HepG2 (cell line): ENCODE results near the gene HOXA11. TPM values are rescaled to one million over a fixed set of nuclear protein-coding genes. Genes with fewer than 3 reads are reported as not detected.

Experiments
- ATAC-seq: fragments of 200-7000 bp; cut with Tn5 transposase; 3 replicates; pipeline ENCODE4 v1.9.1; 2020; ENCODE audit warnings: mild to moderate bottlenecking, moderate library complexity
- BruUV-seq: library from RNA; stranded (reverse); fragments of 400-500 nt; replicated peaks from 2 replicates; lab custom pipeline; 2021; lab: Mats Ljungman, UMichigan
- CTCF ChIA-PET: fragments of 300-600 bp; formaldehyde crosslinking; extraction: SDS; loops from one replicate; lab custom pipeline; 2021; ENCODE audit warnings: low total read pairs, inconsistent platforms, low intra/inter-chr PET ratio; lab: Yijun Ruan, JAX
- POLR2A ChIA-PET: fragments of 350-600 bp; sonication (Branson Sonifier 250); formaldehyde crosslinking; loops from one replicate; lab custom pipeline; 2020; ENCODE audit warnings: antibody characterized with exemption, inconsistent platforms; lab: Yijun Ruan, JAX
- DNase-seq: peaks from one replicate; pipeline ENCODE4 v3.0.0-alpha.2; 2015; ENCODE audit warnings: low spot score
- FAIRE-seq: peaks from 3 replicates; lab custom pipeline; 2011; peaks lifted over from hg19 to GRCh38; lab: Jason Lieb, UNC
- H2AFZ ChIP-seq: one replicate; pipeline ENCODE4 v1.6.1; 2011; ENCODE audit warnings: low read length, inconsistent platforms
- H3K27ac ChIP-seq: fragments of 300-600 bp; 3 replicates; pipeline ENCODE4 v1.8.0; 2011; ENCODE audit warnings: mixed run types, mild to moderate bottlenecking, mixed read lengths, low read length, inconsistent platforms; ENCODE audit not compliant: insufficient read depth; ENCODE audit errors: extremely low read length
- H3K27me3 ChIP-seq, 2 experiments: fragments of 200-600 bp in 1 of 2; 2 replicates in 1 of 2; 3 replicates in 1 of 2; pipeline versions ENCODE4 v1.6.0 to v1.8.0; 2011; ENCODE audit warnings: low read length in 2 of 2, mild to moderate bottlenecking in 2 of 2, moderate library complexity in 2 of 2, inconsistent platforms in 1 of 2; ENCODE audit not compliant: insufficient read depth in 2 of 2, control insufficient read depth in 1 of 2
- H3K36me3 ChIP-seq, 2 experiments: fragments of 200-600 bp in 1 of 2; replicated peaks in 1 of 2; 2 replicates in 1 of 2; 3 replicates in 1 of 2; pipeline versions ENCODE4 v1.5.1 to v1.8.0; 2011; ENCODE audit warnings: low read length in 2 of 2, inconsistent platforms in 1 of 2; ENCODE audit not compliant: insufficient read depth in 2 of 2, control insufficient read depth in 1 of 2
- H3K4me1 ChIP-seq: 2 replicates; pipeline ENCODE4 v1.5.1; 2012; ENCODE audit warnings: low read length, inconsistent platforms; ENCODE audit not compliant: insufficient read depth
- H3K4me2 ChIP-seq: 2 replicates; pipeline ENCODE4 v1.6.0; 2011; ENCODE audit warnings: low read depth, low read length, inconsistent platforms
- H3K4me3 ChIP-seq, 3 experiments: fragments of 200-600 bp in 1 of 3; sonication (generic), shearing (Covaris generic) in 1 of 3; replicated peaks in 1 of 3; 2 replicates each; pipeline ENCODE4 v1.5.1; 2011 to 2016; ENCODE audit warnings: low read length in 3 of 3, inconsistent platforms in 2 of 3, low read depth in 2 of 3, mild to moderate bottlenecking in 2 of 3, control low read depth in 1 of 3, mixed read lengths in 1 of 3; ENCODE audit not compliant: insufficient read depth in 1 of 3
- H3K79me2 ChIP-seq: one replicate; pipeline ENCODE4 v1.6.1; 2011; ENCODE audit warnings: low read length, inconsistent platforms; ENCODE audit not compliant: insufficient read depth
- H3K9ac ChIP-seq: 2 replicates; pipeline ENCODE4 v1.6.0; 2011; ENCODE audit warnings: mild to moderate bottlenecking, low read depth, low read length, inconsistent platforms; ENCODE audit not compliant: insufficient read depth
- H3K9me3 ChIP-seq: 2 replicates; pipeline ENCODE4 v1.5.1; 2012; ENCODE audit warnings: mild to moderate bottlenecking, low read length
- H4K20me1 ChIP-seq: 2 replicates; pipeline ENCODE4 v1.6.0; 2011; ENCODE audit warnings: inconsistent platforms, mild to moderate bottlenecking, low read length, moderate library complexity; ENCODE audit not compliant: insufficient read depth
- AFF4 ChIP-seq: sonication (generic); formaldehyde crosslinking; IDR thresholded peaks from 2 replicates; pipeline ENCODE4 v1.4.0; 2020; ENCODE audit warnings: missing genetic modification reagents
- CBFB ChIP-seq: sonication (generic); formaldehyde crosslinking; IDR thresholded peaks from 2 replicates; pipeline ENCODE4 v1.4.0; 2020; ENCODE audit warnings: missing genetic modification reagents
- ELF4 ChIP-seq: sonication (generic); formaldehyde crosslinking; IDR thresholded peaks from 2 replicates; pipeline ENCODE4 v1.5.0; 2020; ENCODE audit warnings: missing genetic modification reagents, mild to moderate bottlenecking, moderate library complexity, borderline replicate concordance
- ERF ChIP-seq: IDR thresholded peaks from 2 replicates; pipeline ENCODE4 v1.6.1; 2018; ENCODE audit warnings: missing biosample characterization, missing genetic modification reagents
- KLF12 ChIP-seq: sonication (generic); formaldehyde crosslinking; IDR thresholded peaks from 2 replicates; pipeline ENCODE4 v1.4.0; 2020; ENCODE audit warnings: missing genetic modification reagents, borderline replicate concordance
- MTF1 ChIP-seq: sonication (generic); formaldehyde crosslinking; IDR thresholded peaks from 2 replicates; pipeline ENCODE4 v1.5.0; 2020; ENCODE audit warnings: missing genetic modification reagents
- PHF8 ChIP-seq: sonication (generic); formaldehyde crosslinking; IDR thresholded peaks from 2 replicates; pipeline ENCODE4 v1.5.0; 2020; ENCODE audit warnings: missing genetic modification reagents
- POLR2A ChIP-seq, 2 experiments: IDR thresholded peaks; 2 replicates each; pipeline ENCODE4 v1.6.1; 2011; ENCODE audit warnings: low read depth in 2 of 2, low read length in 2 of 2, mild to moderate bottlenecking in 1 of 2, moderate library complexity in 1 of 2; ENCODE audit not compliant: insufficient read depth in 1 of 2
- TBL1XR1 ChIP-seq: fragments of 150-350 bp; IDR thresholded peaks from 2 replicates; pipeline ENCODE4 v1.6.1; 2014; ENCODE audit warnings: borderline replicate concordance, low read length; ENCODE audit not compliant: partially characterized antibody
- ZNF329 ChIP-seq: sonication (generic); formaldehyde crosslinking; IDR thresholded peaks from 2 replicates; pipeline ENCODE4 v1.9.0; 2021; ENCODE audit warnings: low read depth, mild to moderate bottlenecking, missing genetic modification reagents
- ZNF343 ChIP-seq: sonication (generic); formaldehyde crosslinking; IDR thresholded peaks from 2 replicates; pipeline ENCODE4 v1.4.0; 2020; ENCODE audit warnings: mild to moderate bottlenecking, missing genetic modification reagents
- ZNF460 ChIP-seq: sonication (generic); formaldehyde crosslinking; IDR thresholded peaks from 2 replicates; pipeline ENCODE4 v1.5.1; 2020; ENCODE audit warnings: missing genetic modification reagents, mild to moderate bottlenecking, borderline replicate concordance
- ZNF547 ChIP-seq: sonication (generic); formaldehyde crosslinking; IDR thresholded peaks from 2 replicates; pipeline ENCODE4 v1.5.1; 2020; ENCODE audit warnings: mild to moderate bottlenecking, missing genetic modification reagents
- ZNF597 ChIP-seq: sonication (generic); formaldehyde crosslinking; IDR thresholded peaks from 2 replicates; pipeline ENCODE4 v1.5.0; 2020; ENCODE audit warnings: missing genetic modification reagents
- ZNF605 ChIP-seq: sonication (generic); formaldehyde crosslinking; IDR thresholded peaks from 2 replicates; pipeline ENCODE4 v1.8.0; 2022; ENCODE audit warnings: mild to moderate bottlenecking, missing genetic modification reagents
- ZNF710 ChIP-seq: sonication (generic); formaldehyde crosslinking; IDR thresholded peaks from 2 replicates; pipeline ENCODE4 v1.5.0; 2020; ENCODE audit warnings: mild to moderate bottlenecking, missing genetic modification reagents, borderline replicate concordance
- ZSCAN5A ChIP-seq: sonication (generic); formaldehyde crosslinking; IDR thresholded peaks from 2 replicates; pipeline ENCODE4 v1.8.0; 2022; ENCODE audit warnings: mild to moderate bottlenecking, missing genetic modification reagents, borderline replicate concordance
- WGBS: methylation state at CpG from one replicate; pipeline ENCODE4 v1.1.6; 2017; ENCODE audit warnings: low lambda C conversion rate; 5-methylcytosine and 5-hydroxymethylcytosine counted together
- in situ Hi-C: cut with HindIII; loops from 2 replicates; pipeline ENCODE4 v1.10.0; 2017; ENCODE audit warnings: low pct_unique_long_range_greater_than_20kb; ENCODE audit not compliant: extremely low pct_ligation_motif_present
- intact Hi-C: fragments of 100-400 bp; cut with micrococcal nuclease; formaldehyde crosslinking; loops from one replicate; pipeline ENCODE4 v1.10.0; 2022; ENCODE audit not compliant: unreplicated experiment
- polyA plus RNA-seq, 8 experiments: library from polyadenylated mRNA; depleted of rRNA in 3 of 8; stranded (reverse) in 7 of 8; unstranded in 1 of 8; fragments of >200 nt; fragmentation: Illumina TruSeq in 4 of 8; extraction: Trizol in 4 of 8; gene quantifications; 2 replicates each; pipeline versions ENCODE4 v1.2.1 to v1.2.3, GENCODE V29; 2011 to 2016; ENCODE audit warnings: low read depth in 4 of 8, missing spikeins in 1 of 8, mixed read lengths in 1 of 8; ENCODE audit not compliant: insufficient read depth in 1 of 8
- total RNA-seq, 5 experiments: library from RNA; depleted of rRNA; stranded (reverse); fragments of >200 nt; fragmentation: Illumina TruSeq; extraction: Trizol; gene quantifications; 2 replicates each; pipeline ENCODE4 v1.2.3, GENCODE V29; 2016; ENCODE audit warnings: low read depth in 1 of 5

HOXA11 gene
- total and polyA plus RNA-seq, 2 of the 13 experiments (the other 11 are each of a cell fraction or from before 2014, with no cell fraction given): not detected

GRCh38 chr7:27138985-27139333, 46.1 kb downstream of the HOXA11 start:
- no peaks in the 10 kb centered on the region for H3K27me3 ChIP-seq
- H3K79me2 ChIP-seq: no peaks in the 10 kb centered on the region

More at GRCh38 chr7:27138985-27139333, 46.1 kb downstream of the HOXA11 start:
- no peak overlapping the region for H2AFZ ChIP-seq
- H3K27ac ChIP-seq: no peak overlapping the region
- intact Hi-C loops (no loop called here), in situ Hi-C loops (no loop called here)
- no TSS peak for BruUV-seq
- no peak for DNase-seq
- H3K36me3 ChIP-seq: no peaks in the 10 kb centered on the region
- POLR2A ChIA-PET: no interaction called here
- FAIRE-seq: no peak
- H3K4me1 ChIP-seq: peaks cover 40% of the 10 kb centered on the region
- H3K9me3 ChIP-seq: no peaks in the 10 kb centered on the region
- H3K9ac ChIP-seq: no peak overlapping the region
- no peak for TF ChIP-seq CBFB (CRISPR knock-in tag)
- no peak for TF ChIP-seq ELF4 (CRISPR knock-in tag)
- TF ChIP-seq KLF12 (CRISPR knock-in tag): no peak
- no peak for TF ChIP-seq ZSCAN5A (CRISPR knock-in tag)
- no peak for TF ChIP-seq ZNF710
- no peak for TF ChIP-seq ZNF605 (CRISPR knock-in tag)
- TF ChIP-seq PHF8 (CRISPR knock-in tag): no peak
- no peak for TF ChIP-seq AFF4 (CRISPR knock-in tag)
- TF ChIP-seq ERF: no peak
- TF ChIP-seq ZNF597 (CRISPR knock-in tag): no peak
- no peak for TF ChIP-seq POLR2A (IDR thresholded peaks at IDR 0.05; ENCODE audit: insufficient read depth in 1 of 2, low read depth in 2 of 2, low read length in 2 of 2)
- TF ChIP-seq ZNF547: no peak
- no peak for TF ChIP-seq ZNF329 (CRISPR knock-in tag)
- no peak for TF ChIP-seq MTF1 (CRISPR knock-in tag)
- no peak for TF ChIP-seq ZNF460 (CRISPR knock-in tag)
- TF ChIP-seq TBL1XR1: no peak
- no peak for TF ChIP-seq ZNF343 (CRISPR knock-in tag)
- CTCF ChIA-PET: no interaction called here
- no peak for ATAC-seq
- no peaks in the 10 kb centered on the region for H4K20me1 ChIP-seq
- 94% methylated on average over 11 of the region's 11 CpGs for WGBS
- H3K4me2 ChIP-seq: no peak overlapping the region
- H3K4me3 ChIP-seq: no peak overlapping the region
